NOMO-1 (cell line): ENCODE measurements around the gene MYO10.
"Not testable (repeated sequence)": the region's sequence is repeated elsewhere in the genome, so short reads cannot be mapped to it uniquely, and the experiment has no call there.

Experiments
- DNase-seq, 2 experiments: peaks; one replicate each; lab custom pipeline; 2025; ENCODE audit not compliant: unreplicated experiment in 2 of 2; lab: John Stamatoyannopoulos, UW

The MYO10 gene

GRCh38 chr5:16654647-16655334 is 281.3 kb downstream of the MYO10 start:
- no peak for DNase-seq

DNA sequence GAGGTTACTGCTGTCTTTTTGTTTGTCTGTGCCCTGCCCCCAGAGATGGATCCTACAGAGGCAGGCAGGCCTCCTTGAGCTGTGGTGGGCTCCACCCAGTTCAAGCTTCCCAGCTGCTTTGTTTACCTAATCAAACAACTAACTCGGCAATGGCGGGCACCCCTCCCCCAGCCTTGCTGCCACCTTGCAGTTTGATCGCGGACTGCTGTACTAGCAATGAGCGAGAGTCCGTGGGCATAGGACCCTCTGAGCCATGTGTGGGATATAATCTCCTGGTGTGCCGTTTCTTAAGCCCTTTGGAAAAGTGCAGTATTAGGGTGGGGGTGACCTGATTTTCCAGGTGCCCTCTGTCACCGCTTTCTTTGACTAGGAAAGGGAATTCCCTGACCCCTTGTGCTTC is 287.3 kb downstream of the MYO10 start:
- DNase-seq, result not testable (repeated sequence)

GRCh38 chr5:16644301-16644889 is 291.7 kb downstream of the MYO10 start:
- no peak for DNase-seq

GRCh38 chr5:16642867-16643266 is 293.2 kb downstream of the MYO10 start:
- DNase-seq, result no peak

DNA sequence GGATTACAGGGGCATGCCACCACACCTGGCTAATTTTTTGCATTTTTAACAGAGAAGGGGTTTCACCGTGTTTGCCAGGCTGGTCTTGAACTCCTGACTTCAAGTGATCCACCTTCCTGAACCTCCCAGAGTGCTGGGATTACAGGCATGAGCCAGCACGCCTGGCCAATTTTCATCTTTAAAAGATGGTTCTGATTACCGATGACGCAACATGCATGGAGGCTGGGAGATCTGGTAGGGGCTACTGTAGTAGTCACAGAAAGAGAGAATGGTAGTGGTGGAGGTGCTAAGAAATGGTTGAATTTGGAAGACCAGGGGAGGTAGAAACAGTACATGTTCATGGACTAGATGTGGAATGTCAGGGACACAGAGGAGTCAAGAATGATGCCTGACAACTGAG is 296.9 kb downstream of the MYO10 start:
- no peak for DNase-seq

- DNase-seq, result no peak
Observed at GRCh38 chr5:16628376-16628775, 307.7 kb downstream of the MYO10 start.

DNA sequence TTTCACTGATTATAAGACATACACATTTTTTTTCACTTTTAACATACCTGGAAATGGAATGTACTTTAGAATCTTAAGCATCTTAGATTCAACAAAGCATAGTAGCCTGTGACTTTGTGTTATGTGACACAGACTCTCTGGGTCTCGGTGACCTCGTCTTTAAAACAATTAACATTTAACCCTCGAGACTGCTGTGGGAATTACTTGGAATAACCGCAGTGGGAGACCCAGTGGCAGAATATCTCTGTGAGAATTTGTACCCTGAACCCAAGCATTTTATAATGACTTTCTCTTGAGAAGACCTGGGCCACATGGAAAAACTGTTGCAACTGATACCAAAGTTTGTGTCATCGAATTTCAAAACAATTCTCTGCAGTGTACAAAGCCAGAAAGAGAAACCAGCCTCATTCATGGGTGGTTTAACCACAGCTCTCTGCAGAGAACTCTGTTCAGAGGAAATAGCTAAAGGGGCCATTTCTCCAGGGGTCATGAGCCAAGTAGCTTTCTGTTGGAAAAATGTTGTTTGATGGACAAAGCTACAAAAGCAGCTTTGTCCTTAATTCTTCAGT is 309.3 kb downstream of the MYO10 start:
- DNase-seq, result peak; percentile 89 to 100

GRCh38 chr5:16625096-16625495 is 311.0 kb downstream of the MYO10 start:
- peak; percentile 94 to 95 for DNase-seq

DNA sequence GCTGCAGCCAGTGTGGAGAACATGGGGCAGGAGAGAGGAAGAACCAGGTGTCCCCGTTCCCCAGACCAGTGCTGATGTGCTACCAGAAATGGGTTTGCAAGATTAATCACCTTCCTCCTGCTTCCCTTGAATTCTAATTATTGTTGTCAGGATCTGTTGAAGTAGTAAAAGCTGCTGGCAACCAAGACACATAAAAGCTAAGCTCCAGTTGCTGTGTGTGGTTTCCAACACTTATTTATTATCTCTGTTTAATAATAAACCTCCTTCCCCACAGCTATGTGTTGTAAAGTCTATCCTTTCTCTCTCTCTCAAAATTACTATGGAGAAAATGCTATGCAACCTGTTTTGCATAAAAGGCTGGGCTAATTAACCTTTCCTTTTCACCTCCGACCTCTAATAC is 317.0 kb downstream of the MYO10 start:
- DNase-seq, result no peak

GRCh38 chr5:16618138-16618897 is 317.8 kb downstream of the MYO10 start:
- DNase-seq, result no peak

GRCh38 chr5:16617274-16617968 is 318.7 kb downstream of the MYO10 start:
- peak in 1 of 2 experiments; percentile 30 for DNase-seq

DNA sequence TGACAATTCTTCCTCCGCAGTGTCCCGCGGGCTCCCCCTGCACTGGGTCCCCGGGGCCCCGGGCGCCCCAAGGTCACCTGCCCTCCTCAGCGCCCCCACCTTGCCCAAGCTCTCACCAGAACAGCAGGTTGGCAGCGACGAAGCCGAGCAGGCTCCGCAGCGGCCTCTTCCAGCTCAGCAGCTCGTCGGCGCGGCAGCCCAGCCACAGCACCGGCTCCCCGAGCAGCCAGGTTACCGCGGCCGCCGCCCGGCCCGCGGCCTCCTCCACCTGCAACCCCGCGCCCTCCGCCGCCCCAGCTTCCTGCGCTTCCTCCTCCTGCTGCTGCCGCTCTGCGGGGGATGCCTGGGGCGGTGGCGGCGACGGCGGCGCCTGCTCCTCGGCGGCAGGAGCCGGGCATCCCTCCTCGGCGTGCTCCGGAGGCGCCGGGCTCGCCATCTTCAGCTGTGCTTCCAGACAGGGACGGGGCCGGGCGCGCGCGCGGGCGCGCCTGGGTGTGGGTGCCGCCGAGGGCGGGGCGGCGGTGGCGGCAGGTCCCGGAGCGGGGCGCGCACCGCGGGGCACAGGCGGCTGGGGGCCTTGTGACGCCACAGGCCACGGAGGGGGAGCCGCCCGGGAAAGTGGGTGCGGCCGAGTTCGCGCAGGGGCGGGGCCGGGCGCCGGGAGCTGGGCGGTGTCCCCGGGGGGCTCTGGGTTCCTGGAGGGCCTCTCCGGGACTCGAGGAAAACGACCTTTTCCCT is 319.4 kb downstream of the MYO10 start, which contains the start of gene RETREG1:
RETREG1 (minus strand) TSS at position 462 of the 738 bp plus-strand sequence; CDS start at position 436, 26 bp downstream.
- peak; percentile 65 to 83 for DNase-seq

GRCh38 chr5:16615741-16616535 is 320.1 kb downstream of the MYO10 start:
- DNase-seq, result no peak

DNA sequence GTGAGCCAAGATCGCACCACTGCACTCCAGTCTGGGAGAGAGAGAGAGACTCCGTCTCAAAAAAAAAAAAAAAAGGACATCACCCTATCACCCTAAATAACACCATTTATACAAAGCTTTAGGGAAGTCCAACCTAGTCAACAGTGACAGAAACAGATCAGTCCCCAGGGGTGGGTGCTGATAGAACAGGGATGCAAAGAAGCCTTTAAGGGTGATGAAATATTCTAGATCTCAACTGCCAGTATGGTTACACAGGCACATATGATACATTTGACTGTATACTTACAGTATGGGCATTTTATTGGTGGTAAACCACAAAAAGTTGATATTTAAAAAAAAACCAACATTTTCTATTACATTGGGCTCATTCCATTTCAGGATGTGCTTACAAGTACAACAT is 324.1 kb downstream of the MYO10 start:
- DNase-seq, result no peak
